Loucy (cell line): ENCODE results near the gene C1QL2.

Experiments
- CTCF ChIP-seq: fragments of 200-600 bp; sonication (generic); conservative IDR thresholded peaks from 2 replicates; pipeline ENCODE4 v1.5.1; 2014; ENCODE audit warnings: mild to moderate bottlenecking, antibody characterized with exemption, low read length
- EZH2phosphoT487 ChIP-seq: fragments of 200-600 bp; IDR thresholded peaks from 2 replicates; pipeline ENCODE4 v1.6.1; 2018; ENCODE audit warnings: antibody characterized with exemption, mild to moderate bottlenecking, moderate library complexity, borderline replicate concordance

DNA sequence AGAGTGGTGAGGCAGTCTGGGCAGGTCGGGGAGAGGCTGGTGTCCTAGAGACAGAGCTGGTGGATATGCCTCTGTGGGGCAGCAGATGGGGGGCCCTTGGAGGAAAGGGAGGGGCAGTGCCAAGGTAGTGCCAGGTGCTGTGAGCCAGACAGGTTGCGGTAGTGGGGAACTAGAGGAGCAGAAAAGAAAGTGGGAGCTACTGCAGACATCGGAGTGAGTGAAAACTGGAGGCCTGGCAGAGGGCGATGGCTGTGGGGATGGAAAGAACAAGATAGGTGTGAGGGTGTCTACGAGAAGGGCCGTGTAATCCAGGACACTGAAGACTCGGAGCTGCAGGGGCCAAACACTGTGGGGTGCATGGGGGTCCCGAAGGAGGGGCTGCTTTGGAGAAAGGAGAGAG lies 21.7 kb downstream of the C1QL2 start:
- TF ChIP-seq CTCF (no peak), EZH2phosphoT487 (no peak)
